HEK293 (cell line): ENCODE measurements around the gene CRYZL1.

Experiments
- KLF7 ChIP-seq: fragments of 450-650 bp; formaldehyde crosslinking; IDR thresholded peaks from 2 replicates; pipeline ENCODE4 v1.5.1; 2016; ENCODE audit warnings: missing biosample characterization, missing genetic modification characterization, borderline replicate concordance
- KLF9 ChIP-seq: fragments of 450-650 bp; formaldehyde crosslinking; IDR thresholded peaks from 2 replicates; pipeline ENCODE4 v1.5.1; 2016; ENCODE audit warnings: missing biosample characterization, missing genetic modification characterization, low read depth
- OSR2 ChIP-seq: fragments of 450-650 bp; formaldehyde crosslinking; IDR thresholded peaks from 2 replicates; pipeline ENCODE4 v1.5.1; 2016; ENCODE audit warnings: missing biosample characterization, missing genetic modification characterization
- SCRT2 ChIP-seq: fragments of 450-650 bp; formaldehyde crosslinking; IDR thresholded peaks from 2 replicates; pipeline ENCODE4 v1.5.1; 2016; ENCODE audit warnings: missing biosample characterization, missing genetic modification characterization
- YY1 ChIP-seq: fragments of 450-650 bp; formaldehyde crosslinking; IDR thresholded peaks from 2 replicates; pipeline ENCODE4 v1.5.1; 2018; ENCODE audit warnings: missing biosample characterization, missing genetic modification characterization
- ZBTB1 ChIP-seq: fragments of 450-650 bp; formaldehyde crosslinking; IDR thresholded peaks from 2 replicates; pipeline ENCODE4 v1.5.1; 2016; ENCODE audit warnings: missing biosample characterization, missing genetic modification characterization
- ZBTB8A ChIP-seq: fragments of 450-650 bp; formaldehyde crosslinking; IDR thresholded peaks from 2 replicates; pipeline ENCODE4 v1.5.1; 2016; ENCODE audit warnings: missing biosample characterization, missing genetic modification characterization
- ZFHX2 ChIP-seq: fragments of 450-650 bp; formaldehyde crosslinking; conservative IDR thresholded peaks from 2 replicates; pipeline ENCODE4 v1.5.1; 2016; ENCODE audit warnings: missing biosample characterization, missing genetic modification characterization
- ZFP69B ChIP-seq: fragments of 450-650 bp; formaldehyde crosslinking; IDR thresholded peaks from 2 replicates; pipeline ENCODE4 v1.5.1; 2016; ENCODE audit warnings: missing biosample characterization, missing genetic modification characterization
- ZNF146 ChIP-seq: fragments of 450-650 bp; formaldehyde crosslinking; IDR thresholded peaks from 2 replicates; pipeline ENCODE4 v1.5.1; 2016; ENCODE audit warnings: missing biosample characterization, missing genetic modification characterization
- ZNF174 ChIP-seq: fragments of 450-650 bp; formaldehyde crosslinking; IDR thresholded peaks from 2 replicates; pipeline ENCODE4 v1.5.0; 2017; ENCODE audit warnings: missing biosample characterization, mild to moderate bottlenecking, missing genetic modification characterization
- ZNF184 ChIP-seq: fragments of 450-650 bp; IDR thresholded peaks from 2 replicates; pipeline ENCODE4 v1.5.1; 2018; ENCODE audit warnings: missing biosample characterization, mild to moderate bottlenecking, missing genetic modification characterization
- ZNF211 ChIP-seq: fragments of 450-650 bp; formaldehyde crosslinking; IDR thresholded peaks from 2 replicates; pipeline ENCODE4 v1.5.1; 2016; ENCODE audit warnings: low read depth, missing biosample characterization, missing genetic modification characterization
- ZNF214 ChIP-seq: fragments of 450-650 bp; formaldehyde crosslinking; IDR thresholded peaks from 2 replicates; pipeline ENCODE4 v1.5.1; 2017; ENCODE audit warnings: missing biosample characterization, mild to moderate bottlenecking, missing genetic modification characterization, borderline replicate concordance
- ZNF223 ChIP-seq: fragments of 450-650 bp; formaldehyde crosslinking; IDR thresholded peaks from 2 replicates; pipeline ENCODE4 v1.5.1; 2016; ENCODE audit warnings: missing biosample characterization, missing genetic modification characterization
- ZNF248 ChIP-seq: fragments of 450-650 bp; formaldehyde crosslinking; IDR thresholded peaks from 2 replicates; pipeline ENCODE4 v1.5.1; 2017; ENCODE audit warnings: missing biosample characterization, missing genetic modification characterization
- ZNF324 ChIP-seq: fragments of 450-650 bp; formaldehyde crosslinking; IDR thresholded peaks from 2 replicates; pipeline ENCODE4 v1.5.1; 2016; ENCODE audit warnings: missing biosample characterization, missing genetic modification characterization
- ZNF426 ChIP-seq: fragments of 450-650 bp; formaldehyde crosslinking; IDR thresholded peaks from 2 replicates; pipeline ENCODE4 v1.5.1; 2017; ENCODE audit warnings: missing biosample characterization, missing genetic modification characterization, mild to moderate bottlenecking, inconsistent platforms, moderate library complexity
- ZNF529 ChIP-seq: fragments of 450-650 bp; formaldehyde crosslinking; IDR thresholded peaks from 2 replicates; pipeline ENCODE4 v1.5.1; 2017; ENCODE audit warnings: missing genetic modification characterization, missing biosample characterization; ENCODE audit not compliant: insufficient replicate concordance
- ZNF596 ChIP-seq: fragments of 450-650 bp; IDR thresholded peaks from 2 replicates; pipeline ENCODE4 v1.5.0; 2018; ENCODE audit warnings: missing biosample characterization, mild to moderate bottlenecking, missing genetic modification characterization, moderate library complexity
- ZNF623 ChIP-seq: fragments of 450-650 bp; formaldehyde crosslinking; IDR thresholded peaks from 2 replicates; pipeline ENCODE4 v1.5.1; 2016; ENCODE audit warnings: missing biosample characterization, missing genetic modification characterization
- ZNF660 ChIP-seq: fragments of 450-650 bp; IDR thresholded peaks from 2 replicates; pipeline ENCODE4 v1.5.1; 2018; ENCODE audit warnings: missing biosample characterization, mild to moderate bottlenecking, missing genetic modification characterization
- ZNF677 ChIP-seq: fragments of 450-650 bp; IDR thresholded peaks from 2 replicates; pipeline ENCODE4 v1.5.0; 2018; ENCODE audit warnings: missing biosample characterization, mild to moderate bottlenecking, missing genetic modification characterization, moderate library complexity
- ZNF747 ChIP-seq: fragments of 450-650 bp; formaldehyde crosslinking; IDR thresholded peaks from 2 replicates; pipeline ENCODE4 v1.5.1; 2016; ENCODE audit warnings: missing biosample characterization, missing genetic modification characterization
- ZNF76 ChIP-seq: fragments of 450-650 bp; formaldehyde crosslinking; IDR thresholded peaks from 2 replicates; pipeline ENCODE4; 2016; ENCODE audit warnings: low read depth, missing biosample characterization, missing genetic modification characterization, borderline replicate concordance
- ZNF791 ChIP-seq: fragments of 450-650 bp; formaldehyde crosslinking; IDR thresholded peaks from 2 replicates; pipeline ENCODE4 v1.5.1; 2016; ENCODE audit warnings: missing biosample characterization, missing genetic modification characterization
- ZNF792 ChIP-seq: fragments of 450-650 bp; formaldehyde crosslinking; IDR thresholded peaks from 2 replicates; pipeline ENCODE4 v1.5.1; 2016; ENCODE audit warnings: missing biosample characterization, missing genetic modification characterization
- ZNF830 ChIP-seq: fragments of 450-650 bp; IDR thresholded peaks from 2 replicates; pipeline ENCODE4 v1.5.0; 2018; ENCODE audit warnings: missing biosample characterization, missing genetic modification characterization, low read depth, mild to moderate bottlenecking, moderate library complexity
- ZNF837 ChIP-seq: fragments of 450-650 bp; formaldehyde crosslinking; IDR thresholded peaks from 2 replicates; pipeline ENCODE4 v1.5.1; 2016; ENCODE audit warnings: missing biosample characterization, missing genetic modification characterization
- TF ChIP-seq, protein P1 (sequence below): fragments of 450-650 bp; formaldehyde crosslinking; IDR thresholded peaks from 2 replicates; pipeline ENCODE4 v1.5.1; 2016; ENCODE audit warnings: missing biosample characterization, missing genetic modification characterization
- TF ChIP-seq, protein P2 (sequence below): fragments of 450-650 bp; formaldehyde crosslinking; IDR thresholded peaks from 2 replicates; pipeline ENCODE4 v1.5.1; 2016; ENCODE audit warnings: missing biosample characterization, missing genetic modification characterization
- TF ChIP-seq, protein P3 (sequence below): fragments of 450-650 bp; formaldehyde crosslinking; IDR thresholded peaks from 2 replicates; pipeline ENCODE4 v1.5.1; 2017; ENCODE audit warnings: missing biosample characterization, missing genetic modification characterization
- TF ChIP-seq, protein P4 (sequence below): fragments of 450-650 bp; IDR thresholded peaks from 2 replicates; pipeline ENCODE4 v1.5.1; 2018; ENCODE audit warnings: missing biosample characterization, mild to moderate bottlenecking, missing genetic modification characterization

Gene CRYZL1

DNA sequence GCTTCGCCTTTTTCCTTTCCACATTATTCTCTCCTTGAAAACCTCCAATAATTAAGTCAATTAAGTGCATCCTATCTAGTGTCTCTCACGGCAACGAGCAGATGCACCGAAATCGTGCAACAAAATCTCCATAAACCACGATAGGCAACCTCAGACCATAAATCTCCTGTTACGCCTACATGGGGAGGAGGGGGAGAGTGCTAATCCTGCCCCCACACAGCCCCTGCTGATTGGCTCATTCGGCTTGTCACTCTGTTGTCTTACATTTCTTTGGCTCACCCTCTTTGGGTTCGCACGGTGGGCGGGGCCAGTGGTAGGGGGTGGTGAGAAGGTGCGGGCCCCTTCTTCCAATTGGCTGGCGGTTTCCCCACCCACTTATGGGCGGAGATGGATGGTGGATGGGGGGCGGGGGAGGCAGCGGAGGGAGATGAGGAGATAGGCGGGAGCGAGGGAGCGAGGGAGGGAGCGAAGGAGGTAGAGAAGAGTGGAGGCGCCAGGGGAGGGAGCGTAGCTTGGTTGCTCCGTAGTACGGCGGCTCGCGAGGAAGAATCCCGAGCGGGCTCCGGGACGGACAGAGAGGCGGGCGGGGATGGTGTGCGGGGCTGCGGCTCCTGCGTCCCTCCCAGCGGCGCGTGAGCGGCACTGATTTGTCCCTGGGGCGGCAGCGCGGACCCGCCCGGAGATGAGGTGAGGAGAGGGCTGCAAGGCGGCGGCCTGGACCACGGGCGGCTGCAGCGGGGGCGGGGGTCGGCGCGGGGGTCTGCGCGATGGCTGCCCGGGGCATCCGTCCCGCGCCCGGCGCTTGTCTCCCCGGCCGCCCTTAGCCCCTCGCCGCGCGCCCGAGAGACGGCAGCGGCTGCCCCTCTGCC, 720 bp upstream of the CRYZL1 start, which contains the start of gene ITSN1 (continued):
- TF ChIP-seq, protein P1, sequence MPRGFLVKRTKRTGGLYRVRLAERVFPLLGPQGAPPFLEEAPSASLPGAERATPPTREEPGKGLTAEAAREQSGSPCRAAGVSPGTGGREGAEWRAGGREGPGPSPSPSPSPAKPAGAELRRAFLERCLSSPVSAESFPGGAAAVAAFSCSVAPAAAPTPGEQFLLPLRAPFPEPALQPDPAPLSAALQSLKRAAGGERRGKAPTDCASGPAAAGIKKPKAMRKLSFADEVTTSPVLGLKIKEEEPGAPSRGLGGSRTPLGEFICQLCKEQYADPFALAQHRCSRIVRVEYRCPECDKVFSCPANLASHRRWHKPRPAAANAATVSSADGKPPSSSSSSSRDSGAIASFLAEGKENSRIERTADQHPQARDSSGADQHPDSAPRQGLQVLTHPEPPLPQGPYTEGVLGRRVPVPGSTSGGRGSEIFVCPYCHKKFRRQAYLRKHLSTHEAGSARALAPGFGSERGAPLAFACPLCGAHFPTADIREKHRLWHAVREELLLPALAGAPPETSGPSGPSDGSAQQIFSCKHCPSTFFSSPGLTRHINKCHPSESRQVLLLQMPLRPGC: peak; percentile 28; the same call in 1 of the 2 replicates
- no peak for TF ChIP-seq YY1 (tag by site-specific recombination)
- no peak; the same call in 1 of the 2 replicates for TF ChIP-seq ZFP69B (tag by site-specific recombination)
- TF ChIP-seq, protein P2, sequence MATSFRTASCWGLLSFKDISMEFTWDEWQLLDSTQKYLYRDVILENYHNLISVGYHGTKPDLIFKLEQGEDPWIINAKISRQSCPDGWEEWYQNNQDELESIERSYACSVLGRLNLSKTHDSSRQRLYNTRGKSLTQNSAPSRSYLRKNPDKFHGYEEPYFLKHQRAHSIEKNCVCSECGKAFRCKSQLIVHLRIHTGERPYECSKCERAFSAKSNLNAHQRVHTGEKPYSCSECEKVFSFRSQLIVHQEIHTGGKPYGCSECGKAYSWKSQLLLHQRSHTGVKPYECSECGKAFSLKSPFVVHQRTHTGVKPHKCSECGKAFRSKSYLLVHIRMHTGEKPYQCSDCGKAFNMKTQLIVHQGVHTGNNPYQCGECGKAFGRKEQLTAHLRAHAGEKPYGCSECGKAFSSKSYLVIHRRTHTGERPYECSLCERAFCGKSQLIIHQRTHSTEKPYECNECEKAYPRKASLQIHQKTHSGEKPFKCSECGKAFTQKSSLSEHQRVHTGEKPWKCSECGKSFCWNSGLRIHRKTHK: no peak
- TF ChIP-seq ZNF248 (tag by site-specific recombination): no peak
- TF ChIP-seq ZNF792 (tag by site-specific recombination): no peak
- TF ChIP-seq ZNF747 (tag by site-specific recombination): no peak
- no peak; the same call in 1 of the 2 replicates for TF ChIP-seq OSR2
- TF ChIP-seq, protein P3, sequence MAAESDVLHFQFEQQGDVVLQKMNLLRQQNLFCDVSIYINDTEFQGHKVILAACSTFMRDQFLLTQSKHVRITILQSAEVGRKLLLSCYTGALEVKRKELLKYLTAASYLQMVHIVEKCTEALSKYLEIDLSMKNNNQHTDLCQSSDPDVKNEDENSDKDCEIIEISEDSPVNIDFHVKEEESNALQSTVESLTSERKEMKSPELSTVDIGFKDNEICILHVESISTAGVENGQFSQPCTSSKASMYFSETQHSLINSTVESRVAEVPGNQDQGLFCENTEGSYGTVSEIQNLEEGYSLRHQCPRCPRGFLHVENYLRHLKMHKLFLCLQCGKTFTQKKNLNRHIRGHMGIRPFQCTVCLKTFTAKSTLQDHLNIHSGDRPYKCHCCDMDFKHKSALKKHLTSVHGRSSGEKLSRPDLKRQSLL: peak; percentile 95
- TF ChIP-seq ZNF837 (tag by site-specific recombination): no peak
- TF ChIP-seq ZNF174: no peak
- no peak for TF ChIP-seq ZNF214 (tag by site-specific recombination)
- TF ChIP-seq ZNF324: peak; percentile 94
- peak; percentile 69 for TF ChIP-seq KLF7 (tag by site-specific recombination)
- no peak for TF ChIP-seq ZNF529 (tag by site-specific recombination)
- TF ChIP-seq KLF9: peak; percentile 77
- TF ChIP-seq ZNF76: peak; percentile 48; the same call in 1 of the 2 replicates
- peak; percentile 91 for TF ChIP-seq SCRT2 (tag by site-specific recombination)
- peak; percentile 98 for TF ChIP-seq ZFHX2 (tag by site-specific recombination)
- TF ChIP-seq ZNF211: no peak
- no peak for TF ChIP-seq ZNF791
- no peak for TF ChIP-seq ZNF830
- TF ChIP-seq ZNF660 (tag by site-specific recombination): peak; percentile 27; the same call in 1 of the 2 replicates
- peak; percentile 97 for TF ChIP-seq ZBTB8A (tag by site-specific recombination)
- no peak for TF ChIP-seq ZBTB1 (tag by site-specific recombination)
- TF ChIP-seq ZNF426 (tag by site-specific recombination): no peak
- TF ChIP-seq ZNF596 (tag by site-specific recombination): no peak
- TF ChIP-seq ZNF677 (tag by site-specific recombination): no peak
- TF ChIP-seq, protein P4, sequence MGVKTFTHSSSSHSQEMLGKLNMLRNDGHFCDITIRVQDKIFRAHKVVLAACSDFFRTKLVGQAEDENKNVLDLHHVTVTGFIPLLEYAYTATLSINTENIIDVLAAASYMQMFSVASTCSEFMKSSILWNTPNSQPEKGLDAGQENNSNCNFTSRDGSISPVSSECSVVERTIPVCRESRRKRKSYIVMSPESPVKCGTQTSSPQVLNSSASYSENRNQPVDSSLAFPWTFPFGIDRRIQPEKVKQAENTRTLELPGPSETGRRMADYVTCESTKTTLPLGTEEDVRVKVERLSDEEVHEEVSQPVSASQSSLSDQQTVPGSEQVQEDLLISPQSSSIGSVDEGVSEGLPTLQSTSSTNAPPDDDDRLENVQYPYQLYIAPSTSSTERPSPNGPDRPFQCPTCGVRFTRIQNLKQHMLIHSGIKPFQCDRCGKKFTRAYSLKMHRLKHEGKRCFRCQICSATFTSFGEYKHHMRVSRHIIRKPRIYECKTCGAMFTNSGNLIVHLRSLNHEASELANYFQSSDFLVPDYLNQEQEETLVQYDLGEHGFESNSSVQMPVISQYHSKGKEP: peak; percentile 25; the same call in 1 of the 2 replicates
- TF ChIP-seq ZNF623: no peak
- no peak for TF ChIP-seq ZNF223 (tag by site-specific recombination)
- TF ChIP-seq ZNF146 (tag by site-specific recombination): no peak
- no peak for TF ChIP-seq ZNF184
